ENCODE data around the gene ZNF436. TPM values are rescaled to one million over a fixed set of nuclear protein-coding genes. Genes with fewer than 3 reads are reported as not detected.

ZNF436 gene
- total and polyA plus RNA-seq, 2 donors (not counting 1 experiment from before 2014, with no cell fraction given), result 1.9 to 10.1 TPM

GRCh38 chr1:23383577-23384311, 14.1 kb upstream of the ZNF436 start:
- intact Hi-C loops (cut with micrococcal nuclease), result no loop called here
- no peaks in the 10 kb centered on the region for H4K20me1 ChIP-seq (ENCODE audit: control insufficient read depth, insufficient read depth, low read length, poor library complexity, severe bottlenecking)
- H3K27me3 ChIP-seq (replicated peaks in 1 of 4; ENCODE audit: control extremely low read depth in 1 of 4, control insufficient read depth in 3 of 4, insufficient read depth in 4 of 4, low read length in 3 of 4), result peaks cover 0 to 2% (median 0%) of the 10 kb centered on the region in 4 experiments
- H3K79me2 ChIP-seq (ENCODE audit: control insufficient read depth, insufficient read depth, low read length), result no peaks in the 10 kb centered on the region
- no peaks in the 10 kb centered on the region for H3K4me1 ChIP-seq (ENCODE audit: control insufficient read depth in 2 of 2, insufficient read depth in 2 of 2, low read length in 2 of 2)
- H3K9ac ChIP-seq (ENCODE audit: low read length), result no peak overlapping the region
- H3K4me2 ChIP-seq (replicated peaks; ENCODE audit: low read depth, low read length, poor library complexity, severe bottlenecking), result no peak overlapping the region
- H3K27ac ChIP-seq (ENCODE audit: low read length in 2 of 2), result no peak overlapping the region
- 88% methylated on average over 4 of the region's 8 CpGs for WGBS (ENCODE audit: insufficient coverage)
- Mint-ChIP-seq H3K27ac (no peak overlapping the region), H3K27me3 (peaks cover 7% of the 10 kb centered on the region), H3K9me3 (ENCODE audit: insufficient read depth) (no peaks in the 10 kb centered on the region), H3K4me1 (peaks cover 5% of the 10 kb centered on the region), H3K4me3 (no peak overlapping the region)
- CTCF ChIA-PET, result no interaction called here
- no peak for TF ChIP-seq CTCF (IDR thresholded peaks at IDR 0.05)
- H2AFZ ChIP-seq (ENCODE audit: insufficient read depth, low read depth, low read length, poor library complexity, severe bottlenecking), result no peak overlapping the region
- no peaks in the 10 kb centered on the region for H3K36me3 ChIP-seq (replicated peaks in 1 of 2; ENCODE audit: control extremely low read depth in 1 of 2, control insufficient read depth in 1 of 2, extremely low read depth in 1 of 2, insufficient read depth in 2 of 2, low read length in 1 of 2)
- no peak overlapping the region for H3K4me3 ChIP-seq (ENCODE audit: control extremely low read depth in 1 of 5, extremely low read depth in 1 of 5, insufficient read depth in 1 of 5, low read depth in 2 of 5, low read length in 4 of 5)
- DNase-seq (no peak), ATAC-seq (ENCODE audit: low read depth) (no peak)
- POLR2A ChIA-PET, result no interaction called here
- H3K9me3 ChIP-seq (ENCODE audit: control extremely low read depth in 1 of 3, control insufficient read depth in 2 of 3, insufficient read depth in 1 of 3, low read length in 2 of 3), result peaks cover 0 to 3% (median 0%) of the 10 kb centered on the region in 3 donors

GRCh38 chr1:23381233-23381885, 11.7 kb upstream of the ZNF436 start:
- H4K20me1 ChIP-seq (ENCODE audit: control insufficient read depth, insufficient read depth, low read length, poor library complexity, severe bottlenecking), result no peaks in the 10 kb centered on the region
- no peak for TF ChIP-seq CTCF (IDR thresholded peaks at IDR 0.05)
- no peak for TF ChIP-seq EZH2 (IDR thresholded peaks at IDR 0.05; ENCODE audit: borderline replicate concordance, insufficient read depth, low read depth, low read length, poor library complexity, severe bottlenecking)
- no peak overlapping the region for H3K4me2 ChIP-seq (replicated peaks; ENCODE audit: low read depth, low read length, poor library complexity, severe bottlenecking)
- ATAC-seq (ENCODE audit: low read depth) (no peak), DNase-seq (no peak)
- H3K27ac Mint-ChIP-seq, result no peak overlapping the region
- no peak overlapping the region for H2AFZ ChIP-seq (ENCODE audit: insufficient read depth, low read depth, low read length, poor library complexity, severe bottlenecking)
- H3K4me1 Mint-ChIP-seq, result peaks cover 8% of the 10 kb centered on the region
- H3K4me3 ChIP-seq (ENCODE audit: control extremely low read depth in 1 of 5, extremely low read depth in 1 of 5, insufficient read depth in 1 of 5, low read depth in 2 of 5, low read length in 4 of 5), result no peak overlapping the region
- CTCF ChIA-PET, result interaction anchor here (0.9 kb wide), 1 partner anchor 21 kb away, joined by 4 read pairs; no protein-coding TSS in a partner anchor
- POLR2A ChIA-PET, result no interaction called here
- no peaks in the 10 kb centered on the region for H3K4me1 ChIP-seq (ENCODE audit: control insufficient read depth in 2 of 2, insufficient read depth in 2 of 2, low read length in 2 of 2)
- H3K9ac ChIP-seq (ENCODE audit: low read length), result no peak overlapping the region
- H3K27ac ChIP-seq (ENCODE audit: low read length in 2 of 2), result no peak overlapping the region
- no peaks in the 10 kb centered on the region for H3K9me3 Mint-ChIP-seq (ENCODE audit: insufficient read depth)
- peaks cover 0 to 5% (median 0%) of the 10 kb centered on the region in 4 experiments for H3K27me3 ChIP-seq (replicated peaks in 1 of 4; ENCODE audit: control extremely low read depth in 1 of 4, control insufficient read depth in 3 of 4, insufficient read depth in 4 of 4, low read length in 3 of 4)
- intact Hi-C loops (cut with micrococcal nuclease), result no loop called here
- H3K27me3 Mint-ChIP-seq, result no peaks in the 10 kb centered on the region
- H3K79me2 ChIP-seq (ENCODE audit: control insufficient read depth, insufficient read depth, low read length), result no peaks in the 10 kb centered on the region
- 80% methylated on average over 3 of the region's 5 CpGs for WGBS (ENCODE audit: insufficient coverage)
- H3K4me3 Mint-ChIP-seq, result no peak overlapping the region
- peaks cover 0 to 3% (median 0%) of the 10 kb centered on the region in 3 donors for H3K9me3 ChIP-seq (ENCODE audit: control extremely low read depth in 1 of 3, control insufficient read depth in 2 of 3, insufficient read depth in 1 of 3, low read length in 2 of 3)
- no peaks in the 10 kb centered on the region for H3K36me3 ChIP-seq (replicated peaks in 1 of 2; ENCODE audit: control extremely low read depth in 1 of 2, control insufficient read depth in 1 of 2, extremely low read depth in 1 of 2, insufficient read depth in 2 of 2, low read length in 1 of 2)
